HK-2 (cell line): ENCODE measurements around the gene HOXC12.

Experiments used
- DNase-seq: peaks from one replicate; pipeline ENCODE4 v3.0.0-alpha.2; 2018; ENCODE audit not compliant: unreplicated experiment

Gene HOXC12

DNA sequence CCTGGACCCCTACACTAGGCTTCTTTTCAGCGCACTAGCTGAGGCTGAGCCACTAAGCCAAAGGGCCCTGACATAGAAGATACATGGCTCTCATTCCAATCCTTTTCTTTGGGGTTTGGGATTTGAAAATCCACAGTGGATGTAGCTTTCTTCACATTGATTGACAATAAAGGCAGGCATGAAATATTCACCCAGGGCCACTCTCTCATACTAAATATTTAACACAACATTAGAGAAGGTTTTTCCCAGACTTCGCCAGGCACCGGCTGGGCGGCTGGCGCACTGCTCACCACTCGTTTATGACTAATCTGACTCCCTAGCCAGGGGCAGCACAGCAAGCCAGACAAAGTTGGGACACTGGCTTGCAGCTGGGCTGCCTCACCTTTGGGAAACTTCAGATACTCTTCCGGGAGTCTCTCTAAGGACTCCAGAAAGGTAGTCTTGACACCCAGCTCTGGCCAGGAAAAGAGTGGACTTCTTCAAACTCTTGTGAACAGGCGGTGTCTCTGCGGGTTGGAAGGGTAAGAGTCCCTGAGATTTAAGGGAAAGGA, 17.5 kb downstream of the HOXC12 start:
- no peak for DNase-seq

DNA sequence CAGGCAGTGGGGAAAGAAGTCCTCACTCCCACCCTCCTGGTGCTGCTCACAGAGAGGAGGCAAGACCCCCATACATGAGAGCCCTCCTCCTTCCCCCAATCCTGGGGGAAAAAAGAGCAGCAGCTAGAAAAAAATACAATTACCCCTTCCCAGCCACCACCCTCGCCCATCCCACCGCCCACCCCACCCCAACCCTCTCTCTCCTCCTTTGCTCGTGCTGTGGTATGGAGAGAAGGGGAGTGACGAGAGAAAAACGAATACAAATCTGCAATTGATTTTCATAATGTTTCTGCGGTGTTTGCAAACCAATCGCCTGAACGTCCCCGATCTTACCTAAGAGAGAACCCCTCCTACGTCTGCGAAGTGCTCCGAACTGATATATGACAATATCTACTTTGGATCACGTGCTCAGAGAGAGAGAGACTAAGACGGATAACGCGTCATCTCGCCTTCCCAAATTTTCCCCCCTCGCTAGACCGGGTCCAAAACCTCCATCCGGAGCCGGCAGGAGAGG, 18.1 kb downstream of the HOXC12 start, which contains the start of gene HOXC11:
Gene HOXC11 (plus strand): TSS at position 405 of the 514 bp plus-strand sequence. CDS start 116 bp downstream, outside the sequence.
- no peak for DNase-seq

DNA sequence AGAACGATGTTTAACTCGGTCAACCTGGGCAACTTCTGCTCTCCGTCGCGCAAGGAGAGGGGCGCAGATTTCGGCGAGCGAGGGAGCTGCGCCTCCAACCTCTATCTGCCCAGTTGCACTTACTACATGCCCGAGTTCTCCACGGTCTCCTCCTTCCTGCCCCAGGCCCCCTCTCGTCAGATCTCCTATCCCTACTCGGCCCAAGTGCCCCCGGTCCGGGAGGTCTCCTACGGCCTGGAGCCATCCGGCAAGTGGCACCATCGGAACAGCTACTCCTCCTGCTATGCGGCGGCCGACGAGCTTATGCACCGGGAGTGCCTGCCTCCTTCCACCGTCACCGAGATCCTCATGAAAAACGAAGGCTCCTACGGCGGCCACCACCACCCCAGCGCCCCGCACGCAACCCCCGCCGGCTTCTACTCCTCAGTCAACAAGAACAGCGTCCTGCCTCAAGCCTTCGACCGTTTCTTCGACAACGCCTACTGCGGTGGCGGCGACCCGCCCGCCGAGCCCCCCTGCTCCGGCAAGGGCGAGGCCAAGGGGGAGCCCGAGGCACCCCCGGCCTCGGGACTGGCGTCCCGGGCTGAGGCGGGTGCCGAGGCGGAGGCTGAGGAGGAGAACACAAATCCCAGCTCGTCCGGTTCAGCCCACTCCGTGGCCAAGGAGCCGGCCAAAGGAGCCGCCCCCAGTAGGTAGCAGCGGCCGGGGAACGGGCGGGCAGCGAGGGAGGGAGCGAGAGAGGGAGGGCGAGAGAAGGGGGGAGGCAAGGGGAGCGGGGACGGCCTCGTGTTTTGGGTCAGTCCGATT, 18.7 kb downstream of the HOXC12 start:
- DNase-seq, result peak; percentile 55

DNA sequence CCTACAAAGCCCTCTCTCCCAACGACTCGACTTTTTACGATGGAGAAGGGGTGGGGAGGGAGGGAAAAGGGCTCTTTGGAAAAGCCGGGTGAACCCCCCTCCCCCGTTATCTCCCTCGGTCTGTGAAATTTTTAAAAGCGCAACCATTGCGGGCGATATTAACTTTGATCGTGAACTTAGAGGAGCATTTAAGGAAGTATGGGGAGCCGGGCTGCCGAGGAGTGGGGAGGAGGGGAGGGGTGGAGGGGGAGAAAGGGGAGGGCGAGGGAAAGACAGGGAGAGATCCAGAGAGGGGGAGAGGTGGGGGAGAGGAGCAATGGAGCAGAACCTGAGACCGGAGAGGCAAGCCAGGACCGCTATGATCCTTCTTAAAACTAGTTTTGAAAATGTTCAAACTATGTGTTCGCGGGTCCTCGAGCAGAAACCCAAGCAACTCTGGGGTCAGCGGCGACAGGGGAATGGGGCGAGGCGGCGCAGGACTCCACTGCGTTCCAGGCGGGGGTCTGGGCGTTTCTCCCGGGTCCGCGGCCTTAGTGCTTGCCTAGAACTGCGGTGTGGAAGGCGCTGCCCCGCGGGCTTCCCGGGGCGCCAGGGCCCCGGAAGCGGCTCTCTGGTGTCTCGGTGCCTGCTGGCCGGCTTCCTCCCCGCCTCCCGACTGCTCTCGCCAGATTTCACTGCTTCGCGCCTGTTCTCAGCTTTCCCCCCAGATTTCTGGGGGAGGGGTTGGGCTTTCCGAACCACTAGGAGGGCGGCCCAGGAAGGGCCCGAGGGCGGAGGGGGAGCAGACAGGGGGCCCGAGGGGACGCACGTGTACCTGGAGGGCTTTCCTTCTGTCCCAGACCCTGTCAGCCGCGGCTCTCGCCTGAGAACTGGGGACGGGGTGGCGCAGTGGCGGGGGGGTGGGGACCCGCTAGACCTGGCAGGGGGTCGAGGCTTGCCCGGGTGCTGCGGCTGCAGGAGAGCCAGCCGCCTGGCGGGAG, 19.7 kb downstream of the HOXC12 start, which contains the start of gene HOTAIR:
Gene HOTAIR (minus strand): TSS at position 871 of the 980 bp plus-strand sequence.
- peak; percentile 62 for DNase-seq

DNA sequence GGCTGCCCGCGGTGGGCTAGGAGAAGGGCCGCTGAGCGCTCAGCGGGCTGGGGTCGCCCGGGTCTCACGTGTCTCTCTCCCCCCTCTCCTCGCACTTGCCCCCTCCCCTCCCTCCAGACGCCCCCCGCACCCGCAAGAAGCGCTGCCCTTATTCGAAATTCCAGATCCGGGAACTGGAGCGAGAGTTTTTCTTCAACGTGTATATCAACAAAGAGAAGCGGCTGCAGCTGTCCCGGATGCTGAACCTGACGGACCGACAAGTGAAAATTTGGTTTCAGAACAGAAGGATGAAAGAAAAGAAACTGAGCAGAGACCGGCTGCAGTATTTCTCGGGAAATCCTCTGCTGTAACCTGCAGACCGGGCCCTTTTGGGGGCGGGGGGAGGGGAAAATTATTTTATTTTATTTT, 20.4 kb downstream of the HOXC12 start:
- no peak for DNase-seq

DNA sequence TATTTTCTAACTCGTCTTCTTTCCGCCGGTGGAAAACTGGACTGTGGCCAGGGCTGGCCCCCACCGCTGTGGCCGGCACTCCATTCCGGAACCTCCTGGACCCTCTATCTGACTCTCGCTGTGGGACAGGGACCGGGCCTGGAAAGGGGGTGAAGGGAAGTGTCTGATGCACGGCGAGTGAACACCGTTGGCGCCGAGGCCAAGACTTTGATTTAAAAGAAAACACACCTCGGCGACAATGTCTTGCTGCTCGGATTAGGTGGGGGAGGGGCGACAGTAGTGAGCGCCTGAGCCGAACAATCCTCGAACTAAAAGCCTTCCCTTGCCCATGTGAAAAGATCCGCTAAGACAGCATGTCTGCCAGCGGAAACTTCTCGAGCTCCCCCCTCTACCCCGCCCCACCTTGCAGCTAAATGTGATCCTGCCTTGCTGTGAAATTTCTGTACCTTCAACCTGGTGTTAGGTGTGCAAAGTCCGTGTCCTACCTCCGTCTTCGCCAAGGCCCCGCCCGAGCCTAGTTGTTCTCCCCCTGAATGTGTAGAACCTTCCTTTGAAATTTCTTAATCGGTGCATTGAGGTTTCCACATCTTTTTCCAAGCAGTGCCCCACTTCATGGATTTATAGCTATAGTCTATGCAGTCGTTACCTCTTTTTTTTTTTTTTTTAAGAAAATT, 20.9 kb downstream of the HOXC12 start:
- DNase-seq, result no peak

DNA sequence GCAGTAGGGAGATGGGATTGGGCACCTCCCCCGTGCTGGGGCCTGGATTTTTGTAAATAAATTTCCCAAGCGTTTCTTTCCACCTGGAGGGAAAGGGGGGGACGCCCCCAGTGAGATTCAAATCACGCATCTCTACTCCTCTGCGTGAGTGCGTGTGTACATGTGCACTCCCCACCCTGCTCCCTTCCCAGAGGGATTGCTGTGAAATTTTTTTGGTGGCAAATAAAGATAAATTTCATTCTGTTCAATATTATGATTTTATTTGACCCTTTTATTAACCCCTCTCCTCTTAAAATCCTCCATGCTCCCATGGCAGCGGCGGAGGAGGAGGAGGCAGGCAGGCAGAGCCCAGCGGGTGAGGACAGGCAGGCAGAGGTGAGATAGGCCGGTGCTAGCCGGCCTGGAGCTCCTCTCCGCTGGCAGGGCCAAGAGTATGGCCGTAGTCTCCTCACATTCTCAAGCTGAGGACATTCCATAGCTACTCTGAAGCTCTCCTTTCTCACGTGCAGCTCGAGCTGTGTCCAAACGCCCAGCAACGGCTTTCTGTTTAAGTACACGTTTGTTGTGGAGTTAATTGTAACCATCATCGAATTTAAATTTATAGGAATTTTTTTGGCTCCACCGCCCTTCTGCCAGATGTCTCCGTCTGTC, 21.6 kb downstream of the HOXC12 start:
- no peak for DNase-seq

DNA sequence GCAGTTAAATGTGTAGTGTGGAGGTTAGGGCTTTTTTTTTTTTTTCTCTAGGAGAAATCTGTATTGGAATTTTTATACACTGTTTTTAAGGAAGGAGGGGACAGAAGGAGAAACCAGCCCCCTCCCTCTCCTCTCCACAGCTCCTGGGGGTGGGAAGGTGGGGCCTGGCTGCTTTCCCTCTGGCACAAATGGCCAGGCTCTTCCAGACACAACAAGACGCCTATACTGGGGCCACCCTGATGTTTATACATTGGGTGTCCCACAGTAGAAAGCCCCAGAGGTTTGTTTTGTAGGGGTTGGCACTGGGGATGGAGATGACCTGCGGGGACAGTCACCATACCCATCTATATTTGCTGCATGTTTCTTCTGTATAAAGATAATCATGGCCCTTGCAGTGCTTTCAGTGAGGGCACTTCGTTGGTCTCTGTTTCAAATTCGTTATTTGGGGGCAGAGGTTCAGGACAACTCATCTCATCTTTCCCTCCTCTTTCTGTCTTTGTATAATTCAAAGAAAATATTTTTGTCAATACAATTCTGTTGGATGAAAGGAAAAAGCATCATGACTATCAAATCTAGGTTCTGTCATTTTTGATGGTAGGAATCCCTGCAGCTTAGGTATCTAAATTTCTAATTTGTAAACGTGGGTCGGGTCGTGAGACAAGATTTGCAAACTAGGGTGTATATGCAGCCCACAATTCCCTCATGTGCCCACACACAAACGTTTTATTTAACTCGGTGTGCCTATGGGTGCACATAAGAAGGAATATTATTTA, 22.3 kb downstream of the HOXC12 start:
- DNase-seq, result no peak

DNA sequence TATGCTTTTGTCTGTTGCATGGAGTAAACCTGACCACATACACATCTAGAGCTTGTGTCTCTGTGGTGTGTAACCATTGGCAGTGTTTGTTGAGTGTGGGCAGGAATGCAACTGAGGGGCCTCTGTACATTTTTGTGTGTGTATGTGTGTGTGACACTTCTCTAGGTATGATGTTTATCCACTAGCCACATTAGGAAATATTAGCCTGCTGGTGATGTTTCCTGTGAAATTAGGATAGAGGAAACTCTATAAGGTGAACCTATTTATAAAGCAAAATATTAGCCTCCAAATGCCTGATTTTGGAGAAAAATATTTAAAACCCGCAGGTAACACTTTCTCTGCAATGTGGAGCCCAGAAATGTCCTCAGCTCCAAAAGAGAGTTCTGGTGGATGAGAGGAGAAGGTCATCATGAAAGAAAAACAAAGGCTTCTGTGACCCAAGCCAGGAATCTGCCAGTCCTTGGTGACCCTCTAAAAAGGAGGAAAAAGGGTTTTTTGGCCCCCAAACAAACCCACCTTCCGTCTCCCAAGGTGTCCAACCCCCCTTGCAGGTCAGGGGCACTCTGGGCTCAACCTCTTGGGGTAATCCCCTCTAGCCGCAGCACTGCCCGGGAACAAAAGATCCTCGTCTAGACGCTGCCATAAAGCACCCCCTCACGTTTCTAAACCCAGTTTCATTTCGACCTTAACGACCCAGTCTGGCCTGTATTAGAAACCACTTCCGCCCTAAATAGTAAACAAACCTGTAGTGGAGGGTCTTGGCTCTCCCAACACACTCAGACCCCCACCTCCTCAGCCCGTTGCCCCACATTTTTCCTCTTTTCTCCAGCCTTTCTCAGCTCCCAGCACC, 23.1 kb downstream of the HOXC12 start:
- DNase-seq, result no peak

DNA sequence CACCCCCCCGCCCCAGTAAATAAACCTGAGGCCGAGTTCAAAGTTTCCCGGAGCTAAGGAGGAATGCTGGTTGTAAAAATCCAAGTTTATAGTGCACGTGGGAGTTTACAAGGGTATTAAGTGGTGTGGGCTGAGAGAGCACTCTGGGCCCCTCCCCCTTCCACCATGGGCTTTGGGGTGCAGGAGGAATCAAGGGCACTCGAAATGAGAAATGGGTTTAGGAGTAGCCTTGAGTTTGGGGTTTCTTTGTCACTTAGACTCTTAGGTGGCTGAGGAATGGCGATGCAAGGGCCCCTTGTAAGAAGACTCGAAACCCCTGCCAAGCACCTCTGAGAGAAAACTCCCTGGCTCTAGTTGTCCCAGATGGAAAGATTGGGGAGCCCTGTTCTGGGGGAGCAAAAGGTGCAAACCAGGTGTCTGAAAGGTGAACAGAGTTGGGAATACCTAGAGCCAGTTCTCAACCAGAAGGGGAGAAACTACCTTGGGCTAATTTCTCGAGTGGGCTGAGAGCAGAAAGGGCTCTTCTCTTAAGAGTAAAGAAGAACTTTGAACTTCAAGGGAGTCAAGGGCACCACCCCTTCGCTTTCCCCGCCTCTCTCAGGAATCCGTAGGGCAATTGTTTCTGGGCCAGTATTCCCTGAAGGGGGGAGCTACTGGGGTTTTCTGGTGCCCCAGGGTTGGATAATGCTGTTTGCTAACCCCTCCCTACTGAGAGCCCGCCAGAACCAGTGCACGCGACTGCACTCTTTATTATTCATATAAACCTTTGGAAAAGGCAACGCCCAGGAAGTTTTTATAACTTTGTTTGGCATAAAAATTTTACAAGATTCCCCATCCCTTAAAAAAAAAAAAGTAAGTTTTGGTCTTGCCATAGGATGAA, 24.0 kb downstream of the HOXC12 start:
- DNase-seq, result no peak

DNA sequence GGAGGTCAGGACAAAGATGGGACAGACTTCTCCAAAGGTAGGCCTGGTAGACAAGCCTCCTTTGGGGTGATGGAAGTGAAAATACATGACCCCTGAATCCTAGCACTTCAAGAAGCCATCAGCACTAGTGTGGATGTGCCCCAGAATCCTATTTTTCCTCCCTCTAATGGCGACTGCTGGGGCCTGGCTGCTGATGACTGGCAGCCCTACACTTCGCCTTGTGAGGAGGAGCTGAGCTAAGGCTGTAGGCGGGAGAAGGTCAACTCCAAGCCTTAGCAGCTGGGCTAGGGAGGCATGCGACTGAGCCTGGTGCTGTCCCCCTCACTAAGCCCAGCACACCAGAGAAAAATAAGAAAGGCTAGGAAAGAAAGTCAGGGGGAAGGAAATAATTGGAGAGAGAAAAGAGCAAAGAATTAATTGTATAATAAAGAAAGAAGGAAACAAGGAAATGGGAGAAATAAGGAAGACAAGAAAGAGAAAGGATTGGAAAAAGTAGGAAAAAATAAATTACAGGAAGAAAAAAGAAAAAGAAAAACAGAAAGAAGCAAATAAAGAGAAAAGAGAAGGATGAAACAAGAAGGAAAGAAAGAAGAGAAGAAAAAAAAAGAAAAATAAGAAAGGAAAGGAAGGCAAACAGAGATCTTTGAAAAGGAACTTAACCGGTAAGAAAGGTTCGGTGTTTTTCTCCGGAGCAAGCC, 25.6 kb downstream of the HOXC12 start:
- DNase-seq, result no peak

DNA sequence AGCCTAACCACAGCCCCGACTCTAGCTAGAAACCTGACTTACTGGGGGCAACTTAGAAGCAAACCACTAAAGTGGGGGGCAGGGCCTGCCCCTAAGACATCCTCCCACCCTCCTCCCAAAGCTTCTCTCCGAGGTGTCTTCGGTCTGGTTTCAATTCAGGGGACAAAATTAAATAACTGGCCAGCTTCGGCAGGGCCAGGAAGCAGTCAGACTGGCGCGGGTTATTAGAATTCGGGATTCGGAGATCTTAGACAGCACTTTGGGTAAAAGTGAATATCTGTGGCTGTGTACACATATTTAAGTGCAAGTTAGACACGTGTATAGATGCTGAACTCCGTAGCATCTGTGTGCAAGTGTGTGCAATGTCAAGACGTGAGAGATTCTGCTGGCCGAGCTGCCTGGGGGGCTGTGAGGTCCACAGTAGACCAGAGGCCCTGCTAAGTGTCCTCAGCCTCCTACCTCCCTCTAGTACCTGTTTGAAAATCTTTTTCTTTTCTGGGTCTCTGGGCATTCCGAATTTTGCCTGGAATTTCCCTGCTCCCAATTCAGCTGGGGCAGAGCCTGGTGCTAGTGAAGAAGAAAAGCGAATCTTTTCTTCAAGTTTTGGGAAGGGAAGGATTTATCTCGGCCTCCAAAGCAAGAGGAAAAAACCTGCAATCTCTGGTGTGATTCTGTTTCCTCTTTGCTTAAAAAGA, 26.2 kb downstream of the HOXC12 start:
- DNase-seq, result no peak

DNA sequence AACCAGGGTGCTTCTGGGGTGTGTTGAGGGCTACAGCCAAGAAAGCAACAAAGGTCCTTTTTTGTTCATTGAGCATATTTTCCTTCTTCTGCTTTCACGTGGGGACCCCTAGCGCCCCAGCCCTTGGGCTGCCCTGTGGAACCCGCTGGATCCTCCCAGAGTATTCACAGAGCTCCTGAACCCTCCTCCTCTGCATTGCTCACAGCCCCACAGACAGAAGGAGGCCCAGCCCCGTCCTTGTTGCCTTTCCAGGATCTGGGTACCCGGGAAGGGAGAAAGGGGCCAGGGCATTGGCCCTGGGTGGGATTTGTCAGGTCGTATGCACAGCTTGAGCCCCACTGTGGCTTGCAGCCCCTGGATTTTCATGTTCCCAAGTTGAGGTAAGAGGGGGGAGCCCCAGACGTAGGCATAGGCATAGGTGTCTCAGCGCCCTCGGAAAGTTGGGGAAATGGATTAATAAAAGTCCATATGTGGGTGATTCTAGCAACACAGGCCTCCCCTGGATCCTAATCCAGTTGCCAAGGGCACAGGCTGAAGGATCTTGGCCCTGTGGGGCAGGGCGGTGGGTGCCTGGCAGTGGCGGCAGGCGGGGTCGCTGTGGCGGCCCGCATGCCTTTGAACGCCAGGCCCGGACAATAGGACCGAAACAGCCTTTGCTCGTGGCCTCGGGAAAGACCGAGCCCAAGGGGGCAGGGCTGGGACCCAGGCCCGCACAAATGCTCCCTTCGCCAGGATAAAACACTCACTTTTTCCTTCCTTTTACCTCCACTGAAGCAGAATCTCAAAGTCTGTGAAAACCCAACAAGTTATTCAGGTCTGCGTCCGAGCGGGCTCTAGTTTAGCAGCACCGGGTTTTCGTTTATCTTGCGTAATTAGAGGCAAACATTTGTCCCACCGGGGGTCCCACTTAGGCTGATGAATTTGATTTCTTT, 27.2 kb downstream of the HOXC12 start:
- no peak for DNase-seq

DNA sequence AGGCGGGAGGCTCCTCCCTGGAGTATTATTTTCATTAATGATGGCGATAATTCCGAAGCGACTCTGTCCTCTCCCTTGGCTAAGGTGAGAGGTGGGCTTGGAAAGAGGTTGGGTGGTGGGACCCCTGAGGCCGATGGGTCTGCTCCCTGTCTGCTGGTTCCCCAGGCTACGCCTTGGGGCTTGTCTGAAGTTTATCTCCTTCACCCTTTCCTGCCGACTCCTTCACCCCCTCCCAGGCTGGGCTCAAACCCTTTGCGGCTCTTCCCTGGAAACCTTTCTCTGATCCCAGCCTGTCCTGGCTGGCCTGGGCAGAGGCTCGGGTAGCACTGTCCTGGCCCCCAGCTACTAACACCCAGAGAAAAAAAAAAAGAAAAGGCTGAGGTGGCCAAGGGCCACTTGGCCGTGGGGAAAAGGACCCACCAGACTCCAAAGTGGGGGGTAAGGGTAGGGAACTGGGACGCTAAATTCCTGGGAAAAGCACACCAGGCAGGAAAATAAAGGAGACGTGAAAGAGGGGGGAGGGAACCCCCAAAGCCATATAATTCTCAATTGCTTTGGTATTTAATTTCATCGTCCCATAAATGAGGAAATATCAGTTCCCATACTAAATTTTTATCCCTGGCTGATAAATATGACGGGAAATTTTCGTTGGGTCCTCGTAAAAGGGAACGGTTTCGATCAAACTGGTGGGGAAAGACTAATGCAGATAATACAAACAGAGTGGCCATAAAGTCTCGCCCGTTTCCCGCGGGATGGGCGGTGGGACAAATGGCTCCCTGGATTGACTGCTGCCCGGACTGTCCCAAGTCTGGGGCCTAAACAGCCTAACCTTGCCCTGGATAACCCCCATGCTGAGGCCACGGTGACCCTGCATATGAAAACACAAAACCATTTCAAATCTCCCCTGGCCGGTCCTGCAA, 28.2 kb downstream of the HOXC12 start:
- no peak for DNase-seq

DNA sequence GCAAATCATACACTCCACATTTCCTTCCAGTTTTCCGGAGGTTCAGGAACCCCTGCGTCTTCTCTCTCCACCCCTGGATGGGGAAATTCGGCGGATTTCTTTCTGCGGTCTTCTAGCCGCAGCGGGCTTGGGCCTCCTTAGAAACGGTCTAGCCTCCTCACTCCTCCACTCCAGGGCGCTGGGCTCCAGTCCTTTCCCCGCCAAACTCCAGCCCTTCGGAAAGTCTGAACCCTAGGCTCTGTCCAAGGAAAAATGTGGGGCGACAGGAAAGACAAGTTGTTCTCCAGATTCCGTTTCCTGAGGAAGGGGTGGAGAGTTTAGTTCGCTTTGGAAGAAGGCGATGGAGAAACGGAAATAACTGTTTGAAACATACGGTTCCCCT, 28.9 kb downstream of the HOXC12 start:
- no peak for DNase-seq
